ENCODE data around the gene SCN10A.

- TF ChIP-seq EZH2 (IDR thresholded peaks at IDR 0.05; ENCODE audit: borderline replicate concordance) (no peak), CTCF (IDR thresholded peaks at IDR 0.05; ENCODE audit: poor library complexity) (no peak), EZH2phosphoT487 (IDR thresholded peaks at IDR 0.05; ENCODE audit: low read depth, severe bottlenecking, unreplicated experiment) (no peak)
These were observed 146.3 kb downstream of the SCN10A start for GRCh38 chr3:38669668-38670067.

Measured in hepatocyte (in vitro differentiated cells).